AG10803 (cell line): ENCODE data around the gene PNPLA6.

Source experiments
- DNase-seq: peaks from one replicate; pipeline ENCODE4 v3.0.0; 2010; ENCODE audit warnings: low read depth
- H3K4me3 ChIP-seq: 2 replicates; pipeline ENCODE4 v1.5.1; 2011; ENCODE audit warnings: mild to moderate bottlenecking, low read length, control low read depth
- TF ChIP-seq, protein P1 (sequence below): conservative IDR thresholded peaks from 2 replicates; pipeline ENCODE4 v1.5.1; 2011; ENCODE audit warnings: mild to moderate bottlenecking, low read length, control low read depth, inconsistent platforms

Gene PNPLA6

DNA sequence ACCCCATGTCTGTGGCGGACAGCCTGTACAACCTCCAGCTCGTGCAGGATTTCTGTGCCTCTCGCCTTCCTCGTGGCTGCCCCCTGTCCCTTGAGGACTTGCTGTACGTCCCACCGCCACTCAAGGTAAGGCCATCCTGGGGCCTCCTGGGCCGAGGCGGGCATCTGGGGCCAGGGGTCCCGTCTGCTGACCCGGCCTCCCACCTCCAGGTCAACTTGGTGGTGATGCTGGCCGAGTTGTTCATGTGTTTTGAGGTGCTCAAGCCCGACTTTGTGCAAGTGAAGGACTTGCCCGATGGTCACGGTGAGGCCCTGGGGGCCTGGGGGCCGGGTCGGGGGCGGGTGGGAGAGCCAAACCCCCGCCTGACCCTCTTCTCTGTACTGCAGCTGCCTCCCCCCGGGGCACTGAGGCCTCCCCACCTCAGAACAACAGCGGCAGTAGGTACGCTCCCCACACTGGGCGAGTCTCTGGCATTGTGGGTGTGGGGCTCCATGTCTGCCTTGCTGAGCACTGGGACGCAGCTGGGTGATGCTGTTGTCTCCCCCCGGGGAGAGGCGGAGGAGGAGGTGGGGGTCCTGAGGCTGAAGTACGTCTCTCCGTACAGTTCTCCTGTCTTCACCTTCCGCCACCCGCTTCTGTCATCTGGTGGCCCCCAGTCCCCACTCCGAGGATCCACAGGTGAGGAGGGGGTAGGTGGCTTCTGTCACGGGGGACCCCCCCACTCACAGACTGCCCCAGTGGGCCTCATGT is 75.1 kb downstream of the PNPLA6 start:
- DNase-seq: no peak
- no peak overlapping the region for H3K4me3 ChIP-seq
- TF ChIP-seq, protein P1, sequence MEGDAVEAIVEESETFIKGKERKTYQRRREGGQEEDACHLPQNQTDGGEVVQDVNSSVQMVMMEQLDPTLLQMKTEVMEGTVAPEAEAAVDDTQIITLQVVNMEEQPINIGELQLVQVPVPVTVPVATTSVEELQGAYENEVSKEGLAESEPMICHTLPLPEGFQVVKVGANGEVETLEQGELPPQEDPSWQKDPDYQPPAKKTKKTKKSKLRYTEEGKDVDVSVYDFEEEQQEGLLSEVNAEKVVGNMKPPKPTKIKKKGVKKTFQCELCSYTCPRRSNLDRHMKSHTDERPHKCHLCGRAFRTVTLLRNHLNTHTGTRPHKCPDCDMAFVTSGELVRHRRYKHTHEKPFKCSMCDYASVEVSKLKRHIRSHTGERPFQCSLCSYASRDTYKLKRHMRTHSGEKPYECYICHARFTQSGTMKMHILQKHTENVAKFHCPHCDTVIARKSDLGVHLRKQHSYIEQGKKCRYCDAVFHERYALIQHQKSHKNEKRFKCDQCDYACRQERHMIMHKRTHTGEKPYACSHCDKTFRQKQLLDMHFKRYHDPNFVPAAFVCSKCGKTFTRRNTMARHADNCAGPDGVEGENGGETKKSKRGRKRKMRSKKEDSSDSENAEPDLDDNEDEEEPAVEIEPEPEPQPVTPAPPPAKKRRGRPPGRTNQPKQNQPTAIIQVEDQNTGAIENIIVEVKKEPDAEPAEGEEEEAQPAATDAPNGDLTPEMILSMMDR: no peak
